GM19099 (cell line): Measurements from ENCODE around the gene POLR1G.

ENCODE experiments used
- POLR2A ChIP-seq: IDR thresholded peaks from 3 replicates; pipeline ENCODE4 v1.6.1; 2011; ENCODE audit warnings: low read depth; ENCODE audit not compliant: insufficient read length; ENCODE audit errors: extremely low read depth

The POLR1G gene

GRCh38 chr19:45428384-45429231 lies 22.2 kb downstream of the POLR1G start:
- no peak for TF ChIP-seq POLR2A

GRCh38 chr19:45437328-45437727 lies 30.9 kb downstream of the POLR1G start:
- TF ChIP-seq POLR2A = no peak

GRCh38 chr19:45439190-45439568 lies 32.7 kb downstream of the POLR1G start:
- TF ChIP-seq POLR2A = no peak

GRCh38 chr19:45439569-45440258 lies 33.3 kb downstream of the POLR1G start:
- TF ChIP-seq POLR2A = peak; percentile 60

- TF ChIP-seq POLR2A = no peak
Observed at GRCh38 chr19:45440259-45440638, 33.8 kb downstream of the POLR1G start.

- TF ChIP-seq POLR2A = no peak
Observed at GRCh38 chr19:45440873-45441654, 34.6 kb downstream of the POLR1G start.

- no peak for TF ChIP-seq POLR2A
Observed at GRCh38 chr19:45442408-45442777, 35.9 kb downstream of the POLR1G start.

- no peak for TF ChIP-seq POLR2A
Observed at GRCh38 chr19:45442778-45443461, 36.5 kb downstream of the POLR1G start.

GRCh38 chr19:45443462-45444317 lies 37.2 kb downstream of the POLR1G start:
- TF ChIP-seq POLR2A = peak; percentile 35

- peak; percentile 58 for TF ChIP-seq POLR2A
Observed at GRCh38 chr19:45444318-45445041, 38.0 kb downstream of the POLR1G start.

- TF ChIP-seq POLR2A = no peak
Observed at GRCh38 chr19:45445139-45445538, 38.7 kb downstream of the POLR1G start.

GRCh38 chr19:45446295-45446694 lies 39.9 kb downstream of the POLR1G start:
- no peak for TF ChIP-seq POLR2A

- no peak for TF ChIP-seq POLR2A
Observed at GRCh38 chr19:45446944-45447343, 40.5 kb downstream of the POLR1G start.
